Sigmoid colon (tissue), 3 donors: ENCODE results near the gene TMEM256.

Source experiments
- POLR2A ChIP-seq, 2 donors: fragments of 450-650 bp; IDR thresholded peaks; one replicate each; pipeline ENCODE4 v1.6.1; 2016; ENCODE audit warnings: antibody characterized with exemption in 2 of 2, mild to moderate bottlenecking in 2 of 2, moderate library complexity in 2 of 2
- TF ChIP-seq, protein P1 (sequence below), 4 experiments: fragments of 450-650 bp in 3 of 4; fragments of 200-600 bp in 1 of 4; IDR thresholded peaks; one replicate each; pipeline ENCODE4 v1.5.1; 2016 to 2019; ENCODE audit warnings: antibody characterized with exemption in 4 of 4, mild to moderate bottlenecking in 3 of 4, moderate library complexity in 2 of 4

DNA sequence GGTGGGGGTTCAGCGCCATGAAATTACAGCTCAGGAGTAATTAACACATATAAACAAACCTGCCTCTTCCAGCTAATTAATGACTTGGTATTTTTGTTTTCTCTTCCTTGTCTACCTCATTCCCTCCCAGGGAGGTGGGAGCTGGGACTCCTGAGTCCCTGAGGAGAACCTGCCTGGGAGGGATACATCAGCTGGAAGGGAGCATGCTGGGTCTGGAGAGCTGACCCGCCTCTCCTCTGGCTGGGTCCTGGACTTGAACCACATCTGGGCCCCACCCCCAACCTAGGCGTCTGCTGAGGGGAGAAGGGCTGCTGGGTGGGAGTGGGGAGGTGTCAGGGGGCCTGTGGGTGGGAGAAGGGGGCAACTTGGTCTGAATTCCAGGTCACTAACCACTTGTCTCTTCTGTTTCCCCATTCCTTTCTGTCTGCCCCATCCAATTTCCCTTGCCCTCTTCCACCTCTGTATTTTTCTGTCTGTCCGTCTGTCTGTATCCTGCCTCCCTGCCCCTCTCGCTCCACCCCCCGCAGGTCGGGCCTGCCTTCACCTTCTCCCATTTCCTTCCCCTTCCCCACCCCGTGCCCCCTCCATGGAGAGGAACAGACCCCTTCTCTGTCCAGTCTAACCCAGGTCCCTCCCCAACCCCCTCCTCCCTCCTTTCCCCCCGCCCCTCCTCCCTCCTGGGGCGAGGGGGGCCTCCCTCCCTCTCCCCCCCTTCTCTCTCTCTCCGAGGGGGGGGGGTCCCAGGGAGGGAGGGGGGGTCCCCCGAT, 3.8 kb upstream of the TMEM256 start, which contains the start of gene NLGN2:
- TF ChIP-seq, protein P1, sequence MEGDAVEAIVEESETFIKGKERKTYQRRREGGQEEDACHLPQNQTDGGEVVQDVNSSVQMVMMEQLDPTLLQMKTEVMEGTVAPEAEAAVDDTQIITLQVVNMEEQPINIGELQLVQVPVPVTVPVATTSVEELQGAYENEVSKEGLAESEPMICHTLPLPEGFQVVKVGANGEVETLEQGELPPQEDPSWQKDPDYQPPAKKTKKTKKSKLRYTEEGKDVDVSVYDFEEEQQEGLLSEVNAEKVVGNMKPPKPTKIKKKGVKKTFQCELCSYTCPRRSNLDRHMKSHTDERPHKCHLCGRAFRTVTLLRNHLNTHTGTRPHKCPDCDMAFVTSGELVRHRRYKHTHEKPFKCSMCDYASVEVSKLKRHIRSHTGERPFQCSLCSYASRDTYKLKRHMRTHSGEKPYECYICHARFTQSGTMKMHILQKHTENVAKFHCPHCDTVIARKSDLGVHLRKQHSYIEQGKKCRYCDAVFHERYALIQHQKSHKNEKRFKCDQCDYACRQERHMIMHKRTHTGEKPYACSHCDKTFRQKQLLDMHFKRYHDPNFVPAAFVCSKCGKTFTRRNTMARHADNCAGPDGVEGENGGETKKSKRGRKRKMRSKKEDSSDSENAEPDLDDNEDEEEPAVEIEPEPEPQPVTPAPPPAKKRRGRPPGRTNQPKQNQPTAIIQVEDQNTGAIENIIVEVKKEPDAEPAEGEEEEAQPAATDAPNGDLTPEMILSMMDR (IDR thresholded peaks at IDR 0.05) = no peak
- no peak for TF ChIP-seq POLR2A (IDR thresholded peaks at IDR 0.05)
